COLO668 (cell line): ENCODE data around the gene PSTK.

Experiments used
- DNase-seq: peaks from one replicate; lab custom pipeline; 2025; ENCODE audit not compliant: unreplicated experiment; lab: John Stamatoyannopoulos, UW

The PSTK gene

GRCh38 chr10:123019264-123019663, 39.1 kb downstream of the PSTK start:
- DNase-seq: no peak

- DNase-seq: no peak
Observed at GRCh38 chr10:123019941-123020703, 39.9 kb downstream of the PSTK start.

- no peak for DNase-seq
Observed at GRCh38 chr10:123021517-123021916, 41.3 kb downstream of the PSTK start.

- DNase-seq: no peak
Observed at GRCh38 chr10:123024540-123024939, 44.3 kb downstream of the PSTK start.

GRCh38 chr10:123026302-123026701, 46.1 kb downstream of the PSTK start:
- no peak for DNase-seq

- no peak for DNase-seq
Observed at GRCh38 chr10:123027861-123028260, 47.7 kb downstream of the PSTK start.

GRCh38 chr10:123031124-123031523, 50.9 kb downstream of the PSTK start:
- no peak for DNase-seq

GRCh38 chr10:123034332-123034731, 54.1 kb downstream of the PSTK start:
- DNase-seq: no peak

- DNase-seq: no peak
Observed at GRCh38 chr10:123035467-123036086, 55.4 kb downstream of the PSTK start.

GRCh38 chr10:123038782-123039631, 58.8 kb downstream of the PSTK start:
- DNase-seq: no peak

GRCh38 chr10:123039632-123039930, 59.4 kb downstream of the PSTK start:
- DNase-seq: no peak
